ENCODE results near the gene SLFN13. TPM values are rescaled to one million over a fixed set of nuclear protein-coding genes. Genes with fewer than 3 reads are reported as not detected.

SLFN13 gene
- total RNA-seq, 1 experiment from 2014 or later: 56.5 TPM

- no peaks in the 10 kb centered on the region for H3K27me3 ChIP-seq (ENCODE audit: control insufficient read depth, insufficient read depth, low read length)
- in situ Hi-C loops (cut with HindIII; ENCODE audit: low pct_unique_long_range_greater_than_20kb, low sequenced_read_pairs): no loop called here
- TF ChIP-seq SIN3A (IDR thresholded peaks at IDR 0.05; ENCODE audit: borderline replicate concordance, insufficient read depth, low read depth, low read length): no peak
- TF ChIP-seq POLR2AphosphoS5 (IDR thresholded peaks at IDR 0.05; ENCODE audit: low read depth, low read length): no peak
- TF ChIP-seq REST (IDR thresholded peaks at IDR 0.05; ENCODE audit: insufficient read depth in 1 of 2, low read depth in 2 of 2, low read length in 1 of 2): no peak
- TF ChIP-seq TCF7L2 (IDR thresholded peaks at IDR 0.05; ENCODE audit: low read depth, low read length): no peak
- no peak for TF ChIP-seq CTCF (IDR thresholded peaks at IDR 0.05)
- no peak overlapping the region for H3K4me3 ChIP-seq (ENCODE audit: low read depth in 2 of 2, low read length in 2 of 2)
- POLR2A ChIA-PET: interaction anchor here (0.6 kb wide), 1 partner anchor 1915 kb away, joined by 5 read pairs; no protein-coding TSS in a partner anchor
- no peaks in the 10 kb centered on the region for H3K36me3 ChIP-seq (ENCODE audit: control insufficient read depth, insufficient read depth, low read length)
- BruUV-seq (replicated peaks): no TSS peak
- CTCF ChIA-PET: no interaction called here
- DNase-seq (ENCODE audit: low read depth, low spot score) (no peak), ATAC-seq (no peak)
- no peaks in the 10 kb centered on the region for H3K9me3 ChIP-seq (ENCODE audit: control insufficient read depth, insufficient read depth, low read depth, low read length)
- H3K27ac ChIP-seq (ENCODE audit: low read length): no peak overlapping the region
- no peaks in the 10 kb centered on the region for H3K4me1 ChIP-seq (ENCODE audit: control insufficient read depth, insufficient read depth, low read length)
- intact Hi-C loops (cut with micrococcal nuclease; ENCODE audit: unreplicated experiment): no loop called here
Observed at GRCh38 chr17:35414247-35414646, 34.3 kb downstream of the SLFN13 start.

- no peak for DNase-seq (ENCODE audit: low read depth, low spot score)
- H3K27ac ChIP-seq (ENCODE audit: low read length): no peak overlapping the region
- H3K36me3 ChIP-seq (ENCODE audit: control insufficient read depth, insufficient read depth, low read length): 0 out of 2 replicates have a peak, but pooled peaks cover 2% of the 10 kb centered on the region
- POLR2A ChIA-PET: no interaction called here
- no TSS peak for BruUV-seq (replicated peaks)
- H3K4me3 ChIP-seq (ENCODE audit: low read depth in 2 of 2, low read length in 2 of 2): no peak overlapping the region
- TF ChIP-seq CTCF (IDR thresholded peaks at IDR 0.05) (no peak), POLR2AphosphoS5 (IDR thresholded peaks at IDR 0.05; ENCODE audit: low read depth, low read length) (no peak), REST (IDR thresholded peaks at IDR 0.05; ENCODE audit: insufficient read depth in 1 of 2, low read depth in 2 of 2, low read length in 1 of 2) (no peak), SIN3A (IDR thresholded peaks at IDR 0.05; ENCODE audit: borderline replicate concordance, insufficient read depth, low read depth, low read length) (no peak), TCF7L2 (IDR thresholded peaks at IDR 0.05; ENCODE audit: low read depth, low read length) (no peak)
- no peaks in the 10 kb centered on the region for H3K9me3 ChIP-seq (ENCODE audit: control insufficient read depth, insufficient read depth, low read depth, low read length)
- in situ Hi-C loops (cut with HindIII; ENCODE audit: low pct_unique_long_range_greater_than_20kb, low sequenced_read_pairs) (no loop called here), intact Hi-C loops (cut with micrococcal nuclease; ENCODE audit: unreplicated experiment) (no loop called here)
- no peaks in the 10 kb centered on the region for H3K4me1 ChIP-seq (ENCODE audit: control insufficient read depth, insufficient read depth, low read length)
- H3K27me3 ChIP-seq (ENCODE audit: control insufficient read depth, insufficient read depth, low read length): no peaks in the 10 kb centered on the region
- CTCF ChIA-PET: no interaction called here
- ATAC-seq: no peak
Observed at GRCh38 chr17:35407531-35407930, 41.0 kb downstream of the SLFN13 start.
